Hematopoietic multipotent progenitor cell treated with erythropoietin and hydrocortisone succinate and interleukin-3 and kit ligand, for 4 days (in vitro differentiated cells): ENCODE results near the gene UBQLN3.

Source experiments
- DNase-seq: peaks from one replicate; pipeline ENCODE4 v3.0.0-alpha.2; 2015

The UBQLN3 gene

DNA sequence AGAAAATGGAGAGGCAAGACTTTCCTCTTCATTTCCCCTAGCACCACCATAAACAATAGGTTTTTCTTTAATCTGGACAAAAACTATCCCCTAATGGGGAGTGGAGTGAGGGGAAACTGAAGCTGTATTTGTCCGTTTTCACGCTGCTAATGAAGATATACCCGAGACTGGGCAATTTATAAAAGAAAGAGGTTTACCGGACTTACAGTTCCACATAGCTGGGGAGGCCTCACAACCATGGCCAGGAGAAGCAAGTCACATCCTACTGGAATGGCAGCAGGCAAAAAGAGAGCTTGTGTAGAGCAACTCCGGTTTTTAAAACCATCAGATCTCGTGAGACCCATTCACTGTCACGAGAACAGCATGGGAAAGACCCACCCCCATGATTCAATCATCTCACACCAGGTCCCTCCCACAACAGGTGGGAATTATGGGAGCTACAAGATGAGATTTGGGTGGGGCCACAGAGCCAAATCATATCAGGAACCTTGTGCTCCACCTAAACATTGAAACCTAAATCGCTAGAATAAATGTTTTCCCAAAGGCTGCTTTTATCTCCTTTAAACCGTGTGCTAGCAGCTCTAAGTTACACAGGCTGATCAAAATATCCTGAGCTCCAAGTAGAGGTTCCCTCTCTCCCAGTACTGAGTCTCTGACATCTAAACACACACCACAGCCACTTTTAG, 4.3 kb downstream of the UBQLN3 start:
- no peak for DNase-seq

GRCh38 chr11:5504403-5504921, 5.3 kb downstream of the UBQLN3 start:
- no peak for DNase-seq

- DNase-seq, result no peak
These were observed 9.4 kb downstream of the UBQLN3 start for GRCh38 chr11:5500393-5500801.

GRCh38 chr11:5499671-5500070, 10.1 kb downstream of the UBQLN3 start:
- no peak for DNase-seq

GRCh38 chr11:5489576-5490357, 20.0 kb downstream of the UBQLN3 start:
- no peak for DNase-seq

DNA sequence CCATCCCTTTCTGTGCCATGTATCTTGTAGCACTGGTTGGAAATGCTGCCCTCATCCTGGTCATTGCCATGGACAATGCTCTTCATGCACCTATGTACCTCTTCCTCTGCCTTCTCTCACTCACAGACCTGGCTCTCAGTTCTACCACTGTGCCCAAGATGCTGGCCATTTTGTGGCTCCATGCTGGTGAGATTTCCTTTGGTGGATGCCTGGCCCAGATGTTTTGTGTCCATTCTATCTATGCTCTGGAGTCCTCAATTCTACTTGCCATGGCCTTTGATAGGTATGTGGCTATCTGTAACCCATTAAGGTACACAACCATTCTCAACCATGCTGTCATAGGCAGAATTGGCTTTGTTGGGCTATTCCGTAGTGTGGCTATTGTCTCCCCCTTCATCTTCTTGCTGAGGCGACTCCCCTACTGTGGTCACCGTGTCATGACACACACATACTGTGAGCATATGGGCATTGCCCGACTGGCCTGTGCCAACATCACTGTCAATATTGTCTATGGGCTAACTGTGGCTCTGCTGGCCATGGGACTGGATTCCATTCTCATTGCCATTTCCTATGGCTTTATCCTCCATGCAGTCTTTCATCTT, 20.9 kb downstream of the UBQLN3 start:
- no peak for DNase-seq

DNA sequence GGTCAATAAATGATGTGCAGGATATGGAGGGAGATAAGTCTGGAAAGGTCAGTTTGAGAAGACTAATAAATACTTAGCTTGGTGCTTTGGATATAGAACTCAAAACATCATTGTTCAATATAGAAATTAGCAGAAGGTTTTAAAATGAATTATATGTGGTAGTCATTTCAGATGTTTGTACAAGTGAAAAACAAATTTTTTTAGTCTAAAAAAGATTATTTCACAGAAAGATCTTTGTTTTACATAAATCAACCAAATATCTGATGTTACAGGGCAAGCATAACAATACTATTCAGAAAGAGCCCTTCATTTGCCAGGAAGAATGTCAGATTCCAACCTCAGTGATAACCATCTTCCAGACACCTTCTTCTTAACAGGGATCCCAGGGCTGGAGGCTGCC, 21.4 kb downstream of the UBQLN3 start, which contains the start of gene OR52D1:
TSS of gene OR52D1 (plus strand) at position 301 of the 400 bp plus-strand sequence. CDS start at position 323, 22 bp downstream.
- no peak for DNase-seq

DNA sequence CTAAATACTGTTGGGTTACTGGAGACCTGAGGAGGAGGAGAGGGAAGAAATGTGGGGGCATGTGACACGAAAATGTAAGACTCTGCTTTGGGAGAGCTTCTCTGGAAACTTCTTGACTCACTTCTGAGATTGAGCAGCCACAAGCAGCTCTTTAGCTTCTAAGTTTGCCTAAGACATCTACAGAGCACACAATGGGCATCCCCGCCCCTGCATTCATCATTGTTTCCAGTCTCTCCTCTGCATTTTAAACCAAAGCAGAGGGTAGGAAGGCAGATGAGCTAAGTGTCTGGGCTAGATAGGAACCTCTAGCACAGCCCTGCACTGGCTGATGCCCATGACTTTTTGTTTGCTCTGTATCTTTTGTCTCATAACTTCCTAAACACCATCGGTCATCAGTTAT, 23.3 kb downstream of the UBQLN3 start:
- DNase-seq, result no peak

DNA sequence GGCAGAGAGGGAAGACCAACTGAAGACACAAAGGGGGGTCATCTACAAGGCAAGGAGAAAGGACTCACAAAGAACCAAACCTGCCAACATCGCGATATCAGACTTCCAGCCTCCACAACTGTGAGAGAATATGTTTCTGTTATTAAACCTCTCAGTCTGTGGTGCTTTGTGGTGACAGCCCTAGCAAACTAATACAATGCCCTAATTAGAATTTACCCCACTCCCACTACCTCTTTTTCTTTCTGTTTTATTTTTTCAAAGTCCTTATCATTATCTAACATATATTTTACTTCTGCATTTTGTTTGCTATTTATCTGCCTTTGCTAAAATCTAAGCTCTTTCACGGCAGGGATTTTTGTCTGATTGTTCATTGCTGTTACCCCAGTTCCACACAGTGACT, 23.8 kb downstream of the UBQLN3 start:
- peak; percentile 55 for DNase-seq

DNA sequence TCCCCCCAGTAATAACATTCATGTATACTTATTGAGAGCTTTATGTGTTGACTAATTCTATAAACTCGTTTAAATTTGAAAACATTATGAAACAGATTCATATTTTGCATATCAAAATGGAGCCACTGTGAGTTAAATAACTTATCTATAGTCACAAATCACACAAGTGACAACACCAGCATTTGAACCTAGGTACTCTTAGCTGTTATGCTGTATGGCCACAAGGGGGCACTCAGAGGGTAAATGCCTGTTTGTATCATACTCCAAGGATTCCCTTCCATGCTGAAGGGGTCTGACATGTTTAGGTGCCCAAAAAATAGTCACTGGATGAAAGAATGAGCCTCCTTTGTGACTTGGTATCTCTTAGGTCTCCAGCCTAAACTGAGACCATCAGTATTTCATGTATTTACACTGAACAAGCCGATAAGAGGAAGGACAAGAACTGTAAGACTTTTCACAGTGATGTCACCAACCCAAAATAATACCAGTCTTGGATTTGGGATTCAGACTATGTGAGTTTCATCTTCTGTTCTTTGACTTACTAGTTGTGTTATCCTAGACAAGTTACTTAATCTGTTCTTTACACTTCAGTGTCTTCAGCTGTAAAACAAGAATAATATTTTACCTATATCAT, 33.5 kb downstream of the UBQLN3 start:
- DNase-seq, result peak; percentile 82

- DNase-seq, result no peak
These were observed 35.8 kb downstream of the UBQLN3 start for GRCh38 chr11:5473921-5474320.

DNA sequence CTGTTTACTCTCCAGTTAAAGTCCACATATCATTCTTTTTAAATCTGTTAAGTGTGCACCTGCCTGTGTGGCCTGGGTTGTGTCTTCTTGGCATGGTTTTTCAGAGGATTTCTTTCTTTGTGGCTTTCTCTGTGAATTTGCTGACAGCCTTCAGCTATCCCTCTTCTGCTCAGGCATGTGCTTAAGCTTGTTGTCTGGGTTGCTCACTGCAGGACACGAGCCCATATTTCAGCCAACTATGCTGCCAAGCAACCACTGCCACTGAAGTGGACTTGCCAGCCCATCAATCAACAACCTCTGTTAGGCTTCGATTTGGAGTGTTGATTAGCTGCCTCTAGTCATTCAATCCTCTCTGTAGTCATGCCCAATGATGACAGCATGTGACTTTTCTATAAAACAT, 42.2 kb downstream of the UBQLN3 start:
- no peak for DNase-seq

DNA sequence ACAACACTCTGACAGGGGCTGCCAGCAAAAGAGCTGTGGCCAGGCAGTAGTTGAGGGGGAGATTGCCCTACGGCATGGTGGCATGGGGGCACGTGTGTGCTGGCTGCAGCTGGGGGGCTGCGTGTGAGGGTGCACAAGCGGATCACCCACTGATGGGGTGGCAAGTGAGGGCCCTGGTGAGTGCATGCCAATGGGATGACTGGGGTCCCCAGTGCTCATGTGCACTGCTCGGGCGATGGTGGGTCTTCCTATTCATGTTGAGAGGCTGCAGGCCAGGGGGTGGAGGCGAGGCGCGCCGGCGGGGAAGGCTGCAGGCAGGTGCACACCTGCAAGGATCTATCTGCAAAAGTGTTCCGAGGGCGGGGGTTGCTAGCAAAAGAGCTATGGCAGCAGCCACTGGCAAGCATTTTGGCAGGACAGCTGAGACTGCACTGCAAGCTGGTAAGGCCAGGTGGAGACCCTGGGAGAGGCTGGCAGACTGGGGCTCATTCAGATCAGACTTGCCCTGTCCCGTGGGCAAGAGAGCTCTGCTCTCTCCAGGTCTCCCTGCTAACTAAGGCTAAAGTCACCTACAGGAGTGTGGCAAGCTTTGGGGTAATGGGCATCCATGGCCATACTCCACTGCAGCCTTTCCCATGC, 48.7 kb downstream of the UBQLN3 start:
- DNase-seq, result no peak
